ENCODE data around the gene RHOG. TPM values are rescaled to one million over a fixed set of nuclear protein-coding genes. Genes with fewer than 3 reads are reported as not detected.

RHOG gene
- total and polyA plus RNA-seq, 9 donors = 7.4 to 31.4 (median 25.6) TPM

DNA sequence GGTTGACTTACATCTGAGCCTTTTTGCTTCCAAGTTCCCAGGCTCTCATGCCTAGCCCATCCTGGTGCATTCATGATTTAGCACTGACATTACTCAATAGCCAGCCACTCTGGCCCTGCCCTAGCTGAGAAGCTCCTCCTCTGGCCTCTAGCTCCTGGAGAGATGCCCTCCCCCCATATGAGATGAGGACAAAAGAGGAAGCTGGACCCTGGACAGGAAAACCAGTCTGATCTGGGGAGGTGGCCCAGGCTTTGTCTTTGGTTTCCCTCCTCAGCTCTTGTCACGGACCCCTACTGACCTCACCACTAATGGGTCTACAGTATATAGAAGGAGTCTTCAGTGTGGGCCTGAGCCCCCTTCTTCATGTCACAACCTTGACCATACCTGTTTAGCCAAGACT is 3.0 kb downstream of the RHOG start:
- Histone ChIP-seq H3K27me3 (ENCODE audit: control insufficient read depth, insufficient read depth, low read length) (no peaks in the 10 kb centered on the region), H3K9me3 (replicated peaks; ENCODE audit: control insufficient read depth, low read depth, low read length) (no peaks in the 10 kb centered on the region), H3K4me1 (ENCODE audit: control insufficient read depth, insufficient read depth, low read length) (peaks cover 36% of the 10 kb centered on the region), H3K4me3 (ENCODE audit: low read length) (no peak overlapping the region), H3K27ac (ENCODE audit: low read length) (peak overlapping the region; percentile 15), H3K36me3 (ENCODE audit: control insufficient read depth, insufficient read depth, low read length) (peaks cover 29% of the 10 kb centered on the region)
- no CpG with 5 or more reads among the region's 1 CpG for WGBS (ENCODE audit: insufficient coverage)
- peak; percentile 75 for DNase-seq

DNA sequence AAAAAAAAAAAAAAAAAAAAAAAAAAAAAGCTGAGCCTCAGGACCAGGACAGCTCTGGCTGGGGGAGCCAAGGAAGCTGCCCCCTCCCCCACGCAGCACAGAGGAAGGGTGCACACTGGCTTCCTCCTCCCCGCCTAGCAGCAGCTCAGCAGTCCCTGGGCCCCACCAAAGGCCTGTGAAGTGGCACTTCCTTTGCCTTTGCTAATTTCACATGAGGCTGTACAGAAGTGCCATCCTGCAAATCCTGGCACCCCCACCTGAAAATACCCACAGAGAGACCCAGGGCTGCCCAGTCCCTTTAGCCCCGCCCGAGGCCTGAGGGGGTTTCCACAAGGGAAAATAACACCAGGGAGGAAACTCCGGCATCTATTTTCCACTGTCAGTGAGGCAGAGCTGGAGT is 3.9 kb downstream of the RHOG start:
- H3K27me3 ChIP-seq (ENCODE audit: control insufficient read depth, insufficient read depth, low read length) = no peaks in the 10 kb centered on the region
- no peaks in the 10 kb centered on the region for H3K9me3 ChIP-seq (replicated peaks; ENCODE audit: control insufficient read depth, low read depth, low read length)
- no peak overlapping the region for H3K27ac ChIP-seq (ENCODE audit: low read length)
- H3K36me3 ChIP-seq (ENCODE audit: control insufficient read depth, insufficient read depth, low read length) = peaks cover 33% of the 10 kb centered on the region
- DNase-seq = no peak
- peaks cover 41% of the 10 kb centered on the region for H3K4me1 ChIP-seq (ENCODE audit: control insufficient read depth, insufficient read depth, low read length)
- no peak overlapping the region for H3K4me3 ChIP-seq (ENCODE audit: low read length)
- WGBS (ENCODE audit: insufficient coverage) = 75% methylated on average over 2 of the region's 5 CpGs

DNA sequence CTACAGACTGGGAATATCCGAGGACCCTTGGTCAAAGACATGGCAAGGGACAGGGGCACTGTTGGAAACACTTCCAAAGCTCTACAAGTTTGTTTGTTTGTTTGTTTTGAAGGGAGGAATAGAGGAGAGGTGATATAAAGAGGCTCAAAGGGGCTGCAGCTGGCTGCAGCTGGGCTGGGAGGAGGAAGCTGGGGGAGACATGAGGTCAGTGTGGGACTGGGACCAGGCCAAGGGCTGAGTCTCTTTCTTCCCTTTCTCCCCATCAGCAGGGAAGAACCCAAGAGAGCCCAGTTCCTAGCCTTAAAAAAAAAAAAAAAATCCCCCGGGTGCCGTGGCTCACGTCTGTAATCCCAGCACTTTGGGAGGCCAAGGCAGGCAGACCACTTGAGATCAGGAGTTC is 5.0 kb downstream of the RHOG start:
- H3K4me1 ChIP-seq (ENCODE audit: control insufficient read depth, insufficient read depth, low read length) = peaks cover 38% of the 10 kb centered on the region
- DNase-seq = peak; percentile 53
- WGBS (ENCODE audit: insufficient coverage) = 72% methylated on average over 4 of the region's 4 CpGs
- no peak overlapping the region for H3K4me3 ChIP-seq (ENCODE audit: low read length)
- H3K9me3 ChIP-seq (replicated peaks; ENCODE audit: control insufficient read depth, low read depth, low read length) = no peaks in the 10 kb centered on the region
- H3K27ac ChIP-seq (ENCODE audit: low read length) = no peak overlapping the region
- no peaks in the 10 kb centered on the region for H3K27me3 ChIP-seq (ENCODE audit: control insufficient read depth, insufficient read depth, low read length)
- H3K36me3 ChIP-seq (ENCODE audit: control insufficient read depth, insufficient read depth, low read length) = peaks cover 42% of the 10 kb centered on the region

DNA sequence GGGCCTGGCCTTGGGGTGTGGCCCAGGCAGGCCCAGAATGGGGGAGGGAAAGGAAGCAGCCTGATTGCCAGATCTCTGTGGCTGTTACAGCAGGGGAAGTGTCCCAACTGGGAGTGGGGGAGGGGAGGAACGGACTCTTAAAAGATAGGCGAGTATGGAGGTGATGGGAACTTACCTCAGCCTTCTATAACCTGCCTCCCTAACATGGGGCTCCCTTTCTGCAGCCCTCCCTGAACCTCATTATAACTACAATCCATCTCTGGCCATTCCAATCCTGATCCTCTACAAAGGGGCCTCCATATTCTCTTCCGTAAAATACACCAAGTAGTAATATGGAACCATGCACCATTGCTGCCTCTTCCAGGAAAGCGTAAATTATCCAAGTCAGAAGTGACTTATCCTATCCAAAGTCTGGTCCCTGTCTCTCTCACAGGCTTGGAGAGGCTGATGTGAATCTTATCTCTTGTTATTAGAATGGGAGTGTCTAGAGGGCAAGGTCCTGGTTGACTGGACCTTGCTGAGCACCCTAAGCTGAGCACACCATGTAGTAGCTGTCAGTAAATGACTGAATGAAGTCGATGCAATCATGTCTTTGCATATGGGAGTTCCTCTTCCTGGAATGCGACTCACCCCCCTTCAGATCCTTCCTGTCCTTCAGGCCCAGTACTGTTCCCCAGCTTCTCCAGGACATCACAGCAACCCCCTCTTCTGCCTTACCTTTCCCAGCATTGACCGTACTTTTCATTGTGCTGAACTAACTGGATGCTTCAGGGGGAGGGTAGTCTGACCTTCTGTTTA is 5.9 kb downstream of the RHOG start:
- no peak overlapping the region for H3K4me3 ChIP-seq (ENCODE audit: low read length)
- 100% methylated on average over 1 of the region's 7 CpGs for WGBS (ENCODE audit: insufficient coverage)
- H3K4me1 ChIP-seq (ENCODE audit: control insufficient read depth, insufficient read depth, low read length) = peaks cover 33% of the 10 kb centered on the region

DNA sequence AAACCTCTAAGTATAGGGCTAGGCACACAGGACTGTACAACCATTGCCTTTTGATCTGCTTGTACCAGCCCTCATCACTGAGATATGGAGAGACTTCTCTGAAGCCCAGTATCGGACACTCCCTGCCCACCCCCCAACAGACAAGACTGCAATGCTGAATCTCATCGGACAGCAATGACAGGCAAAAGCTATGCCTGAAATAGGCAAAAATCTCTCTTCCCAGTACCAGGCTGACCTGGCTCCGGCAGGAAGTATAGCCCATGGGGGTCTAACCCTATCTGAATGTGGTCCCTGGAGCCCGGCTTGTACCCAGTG is 6.5 kb downstream of the RHOG start:
- Histone ChIP-seq H3K27me3 (ENCODE audit: control insufficient read depth, insufficient read depth, low read length) (no peaks in the 10 kb centered on the region), H3K36me3 (ENCODE audit: control insufficient read depth, insufficient read depth, low read length) (peaks cover 54% of the 10 kb centered on the region), H3K27ac (ENCODE audit: low read length) (no peak overlapping the region), H3K9me3 (replicated peaks; ENCODE audit: control insufficient read depth, low read depth, low read length) (no peaks in the 10 kb centered on the region), H3K4me3 (ENCODE audit: low read length) (no peak overlapping the region), H3K4me1 (ENCODE audit: control insufficient read depth, insufficient read depth, low read length) (peaks cover 29% of the 10 kb centered on the region)
- no peak for DNase-seq
- WGBS (ENCODE audit: insufficient coverage) = 70% methylated on average over 2 of the region's 4 CpGs

More for the DNA sequence above, 5.9 kb downstream of the RHOG start:
- H3K27ac ChIP-seq (ENCODE audit: low read length) = no peak overlapping the region
- H3K27me3 ChIP-seq (ENCODE audit: control insufficient read depth, insufficient read depth, low read length) = no peaks in the 10 kb centered on the region
- DNase-seq = no peak
- H3K36me3 ChIP-seq (ENCODE audit: control insufficient read depth, insufficient read depth, low read length) = peaks cover 51% of the 10 kb centered on the region
- no peaks in the 10 kb centered on the region for H3K9me3 ChIP-seq (replicated peaks; ENCODE audit: control insufficient read depth, low read depth, low read length)

DNA sequence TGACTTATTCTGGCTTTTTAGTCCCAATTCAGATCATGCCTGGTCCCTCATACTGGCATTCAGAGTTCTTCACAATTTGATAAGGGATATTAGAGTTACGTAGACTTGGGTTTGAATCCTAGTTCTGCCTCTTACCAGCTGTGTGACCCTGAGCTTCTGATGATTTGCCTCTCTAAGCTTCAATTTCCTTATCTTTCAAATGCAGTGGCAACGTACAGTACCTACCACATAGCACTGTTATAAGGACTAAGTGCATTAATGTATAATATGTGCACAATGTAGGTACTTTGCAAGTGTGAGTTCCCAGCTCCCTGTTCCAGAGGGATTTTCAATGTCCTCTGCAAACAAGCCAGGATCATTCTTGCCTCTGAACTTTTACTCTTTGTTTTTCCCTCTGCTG is 7.3 kb downstream of the RHOG start:
- no peak overlapping the region for H3K27ac ChIP-seq (ENCODE audit: low read length)
- H3K27me3 ChIP-seq (ENCODE audit: control insufficient read depth, insufficient read depth, low read length) = no peaks in the 10 kb centered on the region
- no peak overlapping the region for H3K4me3 ChIP-seq (ENCODE audit: low read length)
- peaks cover 25% of the 10 kb centered on the region for H3K4me1 ChIP-seq (ENCODE audit: control insufficient read depth, insufficient read depth, low read length)
- no peak for DNase-seq
- H3K9me3 ChIP-seq (replicated peaks; ENCODE audit: control insufficient read depth, low read depth, low read length) = no peaks in the 10 kb centered on the region
- peaks cover 57% of the 10 kb centered on the region for H3K36me3 ChIP-seq (ENCODE audit: control insufficient read depth, insufficient read depth, low read length)
- no CpG with 5 or more reads among the region's 2 CpGs for WGBS (ENCODE audit: insufficient coverage)

DNA sequence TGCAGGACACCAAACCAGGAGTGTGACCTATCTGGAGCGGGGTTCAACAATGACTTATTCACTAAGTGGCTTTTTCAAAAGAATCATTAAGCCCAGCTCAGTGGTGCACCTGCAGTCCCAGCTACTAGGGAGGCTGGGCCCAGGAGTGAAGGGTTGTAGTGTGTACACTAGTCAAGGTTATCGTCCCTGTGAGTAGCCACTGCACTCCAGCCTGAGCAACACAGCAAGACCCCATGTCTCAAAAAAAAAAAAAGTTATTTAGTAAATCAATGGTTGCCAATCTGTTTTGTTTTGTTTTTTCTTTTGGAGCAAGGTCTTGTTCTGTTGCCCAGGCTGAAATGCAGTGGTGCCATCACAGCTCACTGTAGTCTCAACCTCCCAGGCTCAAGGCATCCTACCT is 7.9 kb downstream of the RHOG start:
- H3K27ac ChIP-seq (ENCODE audit: low read length) = no peak overlapping the region
- WGBS (ENCODE audit: insufficient coverage) = no CpG with 5 or more reads among the region's 2 CpGs
- DNase-seq = no peak
- no peaks in the 10 kb centered on the region for H3K9me3 ChIP-seq (replicated peaks; ENCODE audit: control insufficient read depth, low read depth, low read length)
- no peak overlapping the region for H3K4me3 ChIP-seq (ENCODE audit: low read length)
- peaks cover 21% of the 10 kb centered on the region for H3K4me1 ChIP-seq (ENCODE audit: control insufficient read depth, insufficient read depth, low read length)
- peaks cover 60% of the 10 kb centered on the region for H3K36me3 ChIP-seq (ENCODE audit: control insufficient read depth, insufficient read depth, low read length)
- H3K27me3 ChIP-seq (ENCODE audit: control insufficient read depth, insufficient read depth, low read length) = no peaks in the 10 kb centered on the region

DNA sequence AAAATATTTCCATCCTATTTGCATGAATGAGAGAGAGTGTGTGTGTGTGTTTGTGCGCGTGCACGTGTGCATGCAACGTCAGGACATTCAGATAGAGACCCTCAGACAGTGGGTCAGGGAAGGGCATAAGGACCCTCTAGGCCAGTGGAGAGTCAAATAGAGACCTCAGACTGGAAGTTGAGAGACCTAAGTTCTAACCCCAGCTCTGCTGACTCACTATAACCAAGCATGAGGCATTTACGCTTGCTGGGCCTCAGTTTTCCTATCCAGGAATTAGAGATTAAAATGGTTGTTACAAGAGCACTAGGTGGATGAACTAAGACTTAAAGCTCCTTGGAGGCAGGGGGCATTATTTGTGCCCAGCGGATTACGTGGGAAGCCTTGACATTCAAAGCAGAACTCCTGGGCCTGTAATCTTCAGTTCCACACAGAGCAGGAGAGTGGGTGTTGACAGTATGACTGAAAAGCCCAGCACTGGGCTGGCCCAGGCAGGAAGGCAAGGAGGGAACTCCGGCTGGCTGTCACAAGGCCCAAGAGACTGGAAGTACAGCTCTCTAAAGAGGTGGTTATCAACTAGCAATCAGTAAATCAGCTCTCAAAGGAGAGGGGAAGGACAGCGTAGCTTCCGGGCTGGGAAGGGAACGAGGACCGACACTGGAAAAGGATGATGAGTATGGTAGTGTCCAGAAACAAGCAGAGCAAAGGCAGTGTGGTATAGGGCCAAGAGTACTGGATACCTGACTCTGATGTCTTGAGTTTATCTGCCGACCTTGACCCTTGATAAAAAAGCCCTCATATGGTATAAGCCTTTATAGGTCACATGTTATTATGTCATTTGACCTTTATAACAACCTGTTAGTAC is 9.2 kb downstream of the RHOG start:
- Histone ChIP-seq H3K36me3 (ENCODE audit: control insufficient read depth, insufficient read depth, low read length) (peaks cover 65% of the 10 kb centered on the region), H3K27me3 (ENCODE audit: control insufficient read depth, insufficient read depth, low read length) (no peaks in the 10 kb centered on the region), H3K9me3 (replicated peaks; ENCODE audit: control insufficient read depth, low read depth, low read length) (no peaks in the 10 kb centered on the region), H3K4me3 (ENCODE audit: low read length) (no peak overlapping the region), H3K4me1 (ENCODE audit: control insufficient read depth, insufficient read depth, low read length) (peaks cover 13% of the 10 kb centered on the region), H3K27ac (ENCODE audit: low read length) (no peak overlapping the region)
- WGBS (ENCODE audit: insufficient coverage) = 80% methylated on average over 11 of the region's 13 CpGs
- no peak for DNase-seq

DNA sequence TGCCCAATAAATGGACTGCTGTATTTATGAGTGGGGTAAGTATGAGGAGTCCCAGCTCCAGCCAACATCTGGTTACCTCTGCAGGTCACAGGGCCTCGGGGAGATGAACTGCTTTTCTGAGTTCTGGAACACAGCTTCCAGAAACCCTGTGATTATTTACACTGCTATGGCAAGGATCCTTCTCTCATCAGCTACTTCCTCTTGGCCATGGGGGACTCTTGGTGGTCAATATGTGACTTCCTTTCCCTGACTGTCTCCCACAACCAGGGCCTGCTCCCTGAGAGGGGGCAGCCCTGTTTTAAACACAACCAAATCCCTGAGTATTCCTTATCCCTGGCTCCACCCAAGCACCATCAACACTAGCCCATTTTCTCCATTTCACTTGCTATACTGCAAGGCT is 10.0 kb downstream of the RHOG start:
- no CpG with 5 or more reads among the region's 1 CpG for WGBS (ENCODE audit: insufficient coverage)

DNA sequence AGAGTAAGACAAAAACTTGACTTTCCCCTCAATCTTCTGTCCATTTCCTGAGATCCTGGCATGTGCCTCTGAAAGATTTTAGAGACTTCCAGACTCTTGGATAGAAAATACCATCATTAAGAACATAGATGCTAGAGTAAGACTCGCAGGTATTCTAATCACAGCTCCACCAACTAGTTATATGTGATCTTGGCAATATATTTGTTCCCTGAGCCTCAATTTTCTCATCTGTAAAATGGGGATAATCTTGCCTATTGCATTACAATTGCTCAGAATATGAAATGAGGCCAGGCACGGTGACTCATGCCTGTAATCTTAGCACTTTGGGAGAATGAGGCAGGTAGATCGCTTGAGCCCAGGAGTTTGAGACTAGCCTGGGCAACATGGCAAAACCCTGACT is 10.7 kb downstream of the RHOG start:
- H3K4me3 ChIP-seq (ENCODE audit: low read length) = no peak overlapping the region
- peaks cover 10% of the 10 kb centered on the region for H3K4me1 ChIP-seq (ENCODE audit: control insufficient read depth, insufficient read depth, low read length)
- no peaks in the 10 kb centered on the region for H3K27me3 ChIP-seq (ENCODE audit: control insufficient read depth, insufficient read depth, low read length)
- H3K27ac ChIP-seq (ENCODE audit: low read length) = no peak overlapping the region
- no peak for DNase-seq
- WGBS (ENCODE audit: insufficient coverage) = no CpG with 5 or more reads among the region's 3 CpGs
- peaks cover 76% of the 10 kb centered on the region for H3K36me3 ChIP-seq (ENCODE audit: control insufficient read depth, insufficient read depth, low read length)
- H3K9me3 ChIP-seq (replicated peaks; ENCODE audit: control insufficient read depth, low read depth, low read length) = no peaks in the 10 kb centered on the region

More for the DNA sequence above, 10.0 kb downstream of the RHOG start:
- no peaks in the 10 kb centered on the region for H3K9me3 ChIP-seq (replicated peaks; ENCODE audit: control insufficient read depth, low read depth, low read length)
- no peak for DNase-seq
- H3K27me3 ChIP-seq (ENCODE audit: control insufficient read depth, insufficient read depth, low read length) = no peaks in the 10 kb centered on the region
- H3K4me3 ChIP-seq (ENCODE audit: low read length) = no peak overlapping the region
- peaks cover 11% of the 10 kb centered on the region for H3K4me1 ChIP-seq (ENCODE audit: control insufficient read depth, insufficient read depth, low read length)
- no peak overlapping the region for H3K27ac ChIP-seq (ENCODE audit: low read length)
- H3K36me3 ChIP-seq (ENCODE audit: control insufficient read depth, insufficient read depth, low read length) = peaks cover 73% of the 10 kb centered on the region
